ENCODE data around the gene PTGR3.

PTGR3 gene

GRCh38 chr18:75163736-75164135, 45.2 kb downstream of the PTGR3 start:
- Histone ChIP-seq H3K9me3 (ENCODE audit: control insufficient read depth in 1 of 2, low read length in 2 of 2) (peaks cover 0 to 3% of the 10 kb centered on the region in 2 donors), H3K27me3 (ENCODE audit: low read depth, low read length) (no peaks in the 10 kb centered on the region), H3K36me3 (ENCODE audit: control insufficient read depth in 1 of 2, insufficient read depth in 2 of 2, low read length in 2 of 2) (no peaks in the 10 kb centered on the region), H3K27ac (ENCODE audit: low read length) (no peak overlapping the region), H3K4me3 (ENCODE audit: low read depth in 1 of 2, low read length in 2 of 2) (no peak overlapping the region), H3K4me1 (ENCODE audit: control insufficient read depth in 1 of 2, insufficient read depth in 2 of 2, low read length in 2 of 2) (peaks cover 5 to 11% of the 10 kb centered on the region in 2 donors)

GRCh38 chr18:75162978-75163377, 46.0 kb downstream of the PTGR3 start:
- Histone ChIP-seq H3K27me3 (ENCODE audit: low read depth, low read length) (no peaks in the 10 kb centered on the region), H3K27ac (ENCODE audit: low read length) (no peak overlapping the region), H3K4me1 (ENCODE audit: control insufficient read depth in 1 of 2, insufficient read depth in 2 of 2, low read length in 2 of 2) (peaks cover 5 to 11% of the 10 kb centered on the region in 2 donors)

GRCh38 chr18:75162467-75162866, 46.5 kb downstream of the PTGR3 start:
- Histone ChIP-seq H3K9me3 (ENCODE audit: control insufficient read depth in 1 of 2, low read length in 2 of 2) (peaks cover 0 to 3% of the 10 kb centered on the region in 2 donors), H3K4me3 (ENCODE audit: low read depth in 1 of 2, low read length in 2 of 2) (no peak overlapping the region), H3K27me3 (ENCODE audit: low read depth, low read length) (no peaks in the 10 kb centered on the region), H3K36me3 (ENCODE audit: control insufficient read depth in 1 of 2, insufficient read depth in 2 of 2, low read length in 2 of 2) (no peaks in the 10 kb centered on the region), H3K4me1 (ENCODE audit: control insufficient read depth in 1 of 2, insufficient read depth in 2 of 2, low read length in 2 of 2) (peaks cover 5 to 11% of the 10 kb centered on the region in 2 donors), H3K27ac (ENCODE audit: low read length) (no peak overlapping the region)

More at GRCh38 chr18:75162978-75163377, 46.0 kb downstream of the PTGR3 start:
- Histone ChIP-seq H3K4me3 (ENCODE audit: low read depth in 1 of 2, low read length in 2 of 2) (no peak overlapping the region), H3K9me3 (ENCODE audit: control insufficient read depth in 1 of 2, low read length in 2 of 2) (peaks cover 0 to 3% of the 10 kb centered on the region in 2 donors), H3K36me3 (ENCODE audit: control insufficient read depth in 1 of 2, insufficient read depth in 2 of 2, low read length in 2 of 2) (no peaks in the 10 kb centered on the region)

GRCh38 chr18:75161256-75162028, 47.5 kb downstream of the PTGR3 start:
- Histone ChIP-seq H3K27ac (ENCODE audit: low read length) (no peak overlapping the region), H3K27me3 (ENCODE audit: low read depth, low read length) (no peaks in the 10 kb centered on the region), H3K4me1 (ENCODE audit: control insufficient read depth in 1 of 2, insufficient read depth in 2 of 2, low read length in 2 of 2) (peaks cover 5 to 11% of the 10 kb centered on the region in 2 donors), H3K36me3 (ENCODE audit: control insufficient read depth in 1 of 2, insufficient read depth in 2 of 2, low read length in 2 of 2) (no peaks in the 10 kb centered on the region), H3K4me3 (ENCODE audit: low read depth in 1 of 2, low read length in 2 of 2) (peak overlapping the region; percentile 61 to 71), H3K9me3 (ENCODE audit: control insufficient read depth in 1 of 2, low read length in 2 of 2) (peaks cover 0 to 3% of the 10 kb centered on the region in 2 donors)

DNA sequence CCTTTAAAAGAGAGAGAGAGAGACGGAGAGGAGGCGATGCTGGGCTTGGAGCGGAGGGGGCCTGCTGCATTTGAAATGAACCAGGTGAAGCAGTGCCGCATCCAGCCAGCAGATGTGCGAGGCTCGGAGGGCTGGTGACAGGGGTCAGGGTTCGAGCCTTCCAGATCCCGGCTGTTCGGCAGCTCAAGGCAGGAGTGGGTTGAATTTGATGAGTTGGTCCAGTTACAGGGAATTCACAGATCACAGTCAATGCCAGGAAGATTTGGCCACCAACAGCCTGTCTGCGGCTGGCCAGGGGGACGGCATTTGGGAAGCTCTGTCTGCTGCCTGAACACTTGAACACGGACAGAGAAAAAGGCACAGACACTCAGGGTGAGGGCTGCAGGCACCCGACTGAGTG, 48.6 kb downstream of the PTGR3 start:
- no peak overlapping the region for H3K27ac ChIP-seq (ENCODE audit: low read length)
- H3K27me3 ChIP-seq (ENCODE audit: low read depth, low read length): no peaks in the 10 kb centered on the region
- no peaks in the 10 kb centered on the region for H3K36me3 ChIP-seq (ENCODE audit: control insufficient read depth in 1 of 2, insufficient read depth in 2 of 2, low read length in 2 of 2)
- H3K4me1 ChIP-seq (ENCODE audit: control insufficient read depth in 1 of 2, insufficient read depth in 2 of 2, low read length in 2 of 2): peaks cover 5 to 11% of the 10 kb centered on the region in 2 donors
- peak overlapping the region; percentile 3 to 32 for H3K4me3 ChIP-seq (ENCODE audit: low read depth in 1 of 2, low read length in 2 of 2)
- peaks cover 0 to 3% of the 10 kb centered on the region in 2 donors for H3K9me3 ChIP-seq (ENCODE audit: control insufficient read depth in 1 of 2, low read length in 2 of 2)

GRCh38 chr18:75159646-75160356, 49.1 kb downstream of the PTGR3 start:
- Histone ChIP-seq H3K36me3 (ENCODE audit: control insufficient read depth in 1 of 2, insufficient read depth in 2 of 2, low read length in 2 of 2) (no peaks in the 10 kb centered on the region), H3K4me3 (ENCODE audit: low read depth in 1 of 2, low read length in 2 of 2) (peak overlapping the region; percentile 3 to 32), H3K9me3 (ENCODE audit: control insufficient read depth in 1 of 2, low read length in 2 of 2) (peaks cover 0 to under 1% of the 10 kb centered on the region in 2 donors), H3K4me1 (ENCODE audit: control insufficient read depth in 1 of 2, insufficient read depth in 2 of 2, low read length in 2 of 2) (peaks cover 5 to 11% of the 10 kb centered on the region in 2 donors), H3K27ac (ENCODE audit: low read length) (no peak overlapping the region), H3K27me3 (ENCODE audit: low read depth, low read length) (no peaks in the 10 kb centered on the region)

DNA sequence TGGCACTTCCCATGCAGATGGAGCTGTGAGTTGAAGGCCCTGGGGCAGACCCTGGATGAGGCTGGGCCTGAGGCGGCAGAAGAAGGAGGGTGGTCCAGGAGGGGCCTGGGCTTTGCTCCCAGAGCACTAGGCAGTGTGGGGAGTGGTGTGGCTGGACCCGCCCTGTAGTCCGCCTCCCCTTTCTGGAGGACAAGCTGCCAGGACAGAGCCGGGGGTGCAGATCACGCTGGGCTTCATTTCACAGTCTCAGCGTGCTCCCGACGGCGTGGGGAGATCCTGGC, 49.8 kb downstream of the PTGR3 start:
- no peaks in the 10 kb centered on the region for H3K36me3 ChIP-seq (ENCODE audit: control insufficient read depth in 1 of 2, insufficient read depth in 2 of 2, low read length in 2 of 2)
- H3K4me1 ChIP-seq (ENCODE audit: control insufficient read depth in 1 of 2, insufficient read depth in 2 of 2, low read length in 2 of 2): peaks cover 5 to 11% of the 10 kb centered on the region in 2 donors
- no peaks in the 10 kb centered on the region for H3K27me3 ChIP-seq (ENCODE audit: low read depth, low read length)
- peaks cover 0 to 3% of the 10 kb centered on the region in 2 donors for H3K9me3 ChIP-seq (ENCODE audit: control insufficient read depth in 1 of 2, low read length in 2 of 2)
- H3K27ac ChIP-seq (ENCODE audit: low read length): no peak overlapping the region
- no peak overlapping the region for H3K4me3 ChIP-seq (ENCODE audit: low read depth in 1 of 2, low read length in 2 of 2)
